B cell (primary cell): Measurements from ENCODE around the gene TAT. TPM values are rescaled to one million over a fixed set of nuclear protein-coding genes. Genes with fewer than 3 reads are reported as not detected.

Experiments used
- ATAC-seq: fragments of 200-7000 bp; cut with Tn5 transposase; one replicate; pipeline ENCODE4 v1.10.0; 2021; ENCODE audit warnings: low read depth, mild to moderate bottlenecking, moderate number of reproducible peaks, moderate library complexity
- CTCF ChIA-PET: fragments of 350-600 bp; sonication (Branson Sonifier 250); formaldehyde crosslinking; loops from one replicate; lab custom pipeline; 2021; ENCODE audit warnings: antibody characterized with exemption, inconsistent platforms; lab: Charles Lee
- POLR2A ChIA-PET: fragments of 350-600 bp; sonication (Branson Sonifier 250); formaldehyde crosslinking; loops from one replicate; lab custom pipeline; 2021; ENCODE audit warnings: antibody characterized with exemption; lab: Charles Lee
- DNase-seq: peaks from one replicate; pipeline ENCODE4 v3.0.0; 2013
- H2AFZ ChIP-seq: 2 replicates; pipeline ENCODE4 v1.6.1; 2012; ENCODE audit warnings: mild to moderate bottlenecking, low read depth, low read length; ENCODE audit not compliant: insufficient read depth, poor library complexity, severe bottlenecking
- H3K27ac ChIP-seq, 2 donors: 1 replicate in 1 of 2; 2 replicates in 1 of 2; pipeline ENCODE4 v1.5.1; 2012 to 2013; ENCODE audit warnings: low read length in 2 of 2, mild to moderate bottlenecking in 2 of 2, moderate library complexity in 1 of 2
- H3K27me3 ChIP-seq, 4 experiments: fragments of 200-600 bp in 1 of 4; sonication (generic) in 1 of 4; replicated peaks in 1 of 4; 1 replicate in 2 of 4; 2 replicates in 2 of 4; pipeline versions ENCODE4 v1.6.1 to v1.7.0; 2013 to 2016; ENCODE audit warnings: low read length in 3 of 4, mild to moderate bottlenecking in 2 of 4, mixed read lengths in 1 of 4, moderate library complexity in 1 of 4; ENCODE audit not compliant: insufficient read depth in 4 of 4, control insufficient read depth in 3 of 4; ENCODE audit errors: control extremely low read depth in 1 of 4
- H3K36me3 ChIP-seq, 2 experiments: replicated peaks in 1 of 2; 1 replicate in 1 of 2; 2 replicates in 1 of 2; pipeline versions ENCODE4 v1.6.1 to v1.7.1; 2013; ENCODE audit warnings: low read length in 1 of 2; ENCODE audit not compliant: insufficient read depth in 2 of 2, control insufficient read depth in 1 of 2; ENCODE audit errors: control extremely low read depth in 1 of 2, extremely low read depth in 1 of 2
- H3K4me1 ChIP-seq, 2 donors: fragments of 200-600 bp in 1 of 2; sonication (generic) in 1 of 2; 1 replicate in 1 of 2; 2 replicates in 1 of 2; pipeline versions ENCODE4 v1.5.1 to v1.6.1; 2013 to 2017; ENCODE audit warnings: low read length in 2 of 2; ENCODE audit not compliant: control insufficient read depth in 2 of 2, insufficient read depth in 2 of 2
- H3K4me2 ChIP-seq: replicated peaks from 2 replicates; pipeline ENCODE3; 2012; ENCODE audit warnings: mild to moderate bottlenecking, low read depth, low read length; ENCODE audit not compliant: poor library complexity, severe bottlenecking
- H3K4me3 ChIP-seq, 5 experiments: fragments of 200-600 bp in 1 of 5; sonication (generic) in 1 of 5; 1 replicate in 3 of 5; 2 replicates in 2 of 5; pipeline versions ENCODE4 v1.5.1 to v1.7.0; 2011 to 2016; ENCODE audit warnings: low read length in 4 of 5, mild to moderate bottlenecking in 4 of 5, low read depth in 2 of 5, control low read depth in 1 of 5, moderate library complexity in 1 of 5; ENCODE audit not compliant: insufficient read depth in 1 of 5; ENCODE audit errors: control extremely low read depth in 1 of 5, extremely low read depth in 1 of 5
- H3K79me2 ChIP-seq: fragments of 200-600 bp; sonication (generic); one replicate; pipeline ENCODE4 v1.6.0; 2016; ENCODE audit warnings: low read length; ENCODE audit not compliant: control insufficient read depth, insufficient read depth
- H3K9ac ChIP-seq: fragments of 200-600 bp; sonication (generic); 2 replicates; pipeline ENCODE4 v1.6.1; 2017; ENCODE audit warnings: mild to moderate bottlenecking, low read length, moderate library complexity
- H3K9me3 ChIP-seq, 3 donors: one replicate each; pipeline versions ENCODE4 v1.6.1 to v1.7.1; 2013; ENCODE audit warnings: low read length in 2 of 3; ENCODE audit not compliant: control insufficient read depth in 2 of 3, insufficient read depth in 1 of 3; ENCODE audit errors: control extremely low read depth in 1 of 3
- H4K20me1 ChIP-seq: 2 replicates; pipeline ENCODE4 v1.6.0; 2012; ENCODE audit warnings: mild to moderate bottlenecking, low read length; ENCODE audit not compliant: insufficient read depth, control insufficient read depth, poor library complexity, severe bottlenecking
- H3K27ac Mint-ChIP-seq: one replicate; pipeline ENCODE4 v1.8.0; 2021; ENCODE audit warnings: mixed read lengths
- H3K27me3 Mint-ChIP-seq: one replicate; pipeline ENCODE4 v1.8.0; 2021; ENCODE audit warnings: mixed read lengths
- H3K4me1 Mint-ChIP-seq: one replicate; pipeline ENCODE4 v1.8.0; 2021; ENCODE audit warnings: mixed read lengths
- H3K4me3 Mint-ChIP-seq: one replicate; pipeline ENCODE4 v1.8.0; 2021; ENCODE audit warnings: mixed read lengths
- H3K9me3 Mint-ChIP-seq: one replicate; pipeline ENCODE4 v1.8.0; 2022; ENCODE audit warnings: mixed read lengths; ENCODE audit not compliant: insufficient read depth
- EZH2 ChIP-seq: IDR thresholded peaks from 2 replicates; pipeline ENCODE4 v1.6.1; 2012; ENCODE audit warnings: borderline replicate concordance, low read depth, mild to moderate bottlenecking, moderate library complexity, low read length; ENCODE audit not compliant: insufficient read depth, poor library complexity, severe bottlenecking
- WGBS: methylation state at CpG from one replicate; pipeline ENCODE4 v1.1.5; 2013; ENCODE audit warnings: missing lambda C conversion rate; ENCODE audit not compliant: insufficient coverage; 5-methylcytosine and 5-hydroxymethylcytosine counted together
- intact Hi-C: fragments of 100-400 bp; cut with micrococcal nuclease; formaldehyde crosslinking; loops from one replicate; pipeline ENCODE4 v1.10.0; 2022
- polyA plus RNA-seq: library from polyadenylated mRNA; depleted of rRNA; stranded (reverse); fragments of >200 nt; gene quantifications from 2 replicates; pipeline ENCODE4 v1.2.3, GENCODE V29; 2012
- total RNA-seq, 2 donors: library from RNA; stranded (reverse); fragments of 120-200 nt in 1 of 2; gene quantifications; 1 replicate in 1 of 2; 2 replicates in 1 of 2; pipeline versions ENCODE4 v1.2.3 to v1.2.4, GENCODE V29; 2013 to 2022
- TF ChIP-seq, protein P1 (sequence below): fragments of 200-600 bp; IDR thresholded peaks from one replicate; pipeline ENCODE4 v1.8.0; 2022; ENCODE audit warnings: antibody characterized with exemption, mild to moderate bottlenecking

Gene TAT
- total and polyA plus RNA-seq, 2 donors (not counting 1 experiment from before 2014, with no cell fraction given) = not detected

DNA sequence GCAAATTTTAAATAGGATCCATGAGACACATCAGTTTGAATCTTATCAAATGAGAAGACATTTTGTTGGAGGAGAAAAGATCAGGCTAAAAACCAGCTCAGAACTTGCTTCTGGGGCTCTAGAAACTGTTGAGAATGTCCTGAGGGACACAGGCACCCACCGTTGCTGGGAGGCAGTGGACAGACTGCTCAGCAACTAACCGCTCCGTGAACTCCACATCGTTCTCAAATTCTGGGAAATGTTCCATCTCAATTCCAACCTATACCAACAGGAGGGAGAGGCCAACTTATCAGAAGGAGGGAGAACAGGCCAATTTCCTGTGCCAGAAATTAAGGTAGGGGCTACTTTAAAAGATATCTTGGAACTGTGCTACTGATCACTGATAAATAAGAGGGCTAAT, 8.3 kb downstream of the TAT start:
- peaks cover 29 to 31% of the 10 kb centered on the region in 2 donors for H3K4me1 ChIP-seq
- no peaks in the 10 kb centered on the region for H3K36me3 ChIP-seq
- TF ChIP-seq EZH2 = no peak
- TF ChIP-seq, protein P1, sequence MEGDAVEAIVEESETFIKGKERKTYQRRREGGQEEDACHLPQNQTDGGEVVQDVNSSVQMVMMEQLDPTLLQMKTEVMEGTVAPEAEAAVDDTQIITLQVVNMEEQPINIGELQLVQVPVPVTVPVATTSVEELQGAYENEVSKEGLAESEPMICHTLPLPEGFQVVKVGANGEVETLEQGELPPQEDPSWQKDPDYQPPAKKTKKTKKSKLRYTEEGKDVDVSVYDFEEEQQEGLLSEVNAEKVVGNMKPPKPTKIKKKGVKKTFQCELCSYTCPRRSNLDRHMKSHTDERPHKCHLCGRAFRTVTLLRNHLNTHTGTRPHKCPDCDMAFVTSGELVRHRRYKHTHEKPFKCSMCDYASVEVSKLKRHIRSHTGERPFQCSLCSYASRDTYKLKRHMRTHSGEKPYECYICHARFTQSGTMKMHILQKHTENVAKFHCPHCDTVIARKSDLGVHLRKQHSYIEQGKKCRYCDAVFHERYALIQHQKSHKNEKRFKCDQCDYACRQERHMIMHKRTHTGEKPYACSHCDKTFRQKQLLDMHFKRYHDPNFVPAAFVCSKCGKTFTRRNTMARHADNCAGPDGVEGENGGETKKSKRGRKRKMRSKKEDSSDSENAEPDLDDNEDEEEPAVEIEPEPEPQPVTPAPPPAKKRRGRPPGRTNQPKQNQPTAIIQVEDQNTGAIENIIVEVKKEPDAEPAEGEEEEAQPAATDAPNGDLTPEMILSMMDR = no peak
- ChIA-PET POLR2A (no interaction called here), CTCF (interaction anchor here (0.9 to 7.6 kb wide), 2 partner anchors 38 to 41 kb away, joined by 3 to 243 read pairs; no protein-coding TSS in a partner anchor)
- no peak overlapping the region for H3K4me3 ChIP-seq
- Mint-ChIP-seq H3K27me3 (no peaks in the 10 kb centered on the region), H3K4me1 (peaks cover 34% of the 10 kb centered on the region), H3K9me3 (no peaks in the 10 kb centered on the region), H3K4me3 (no peak overlapping the region), H3K27ac (peak overlapping the region; percentile 38)
- peaks cover 0 to 1% (median 0%) of the 10 kb centered on the region in 3 donors for H3K9me3 ChIP-seq
- no peak overlapping the region for H2AFZ ChIP-seq
- no peak for DNase-seq
- no peak for ATAC-seq
- 100% methylated on average over 1 of the region's 4 CpGs for WGBS
- intact Hi-C loops = loop anchor here (10.0 kb wide), 1 partner anchor 1096 kb away; no protein-coding TSS in a partner anchor
- H3K9ac ChIP-seq = no peak overlapping the region
- no peak overlapping the region for H3K4me2 ChIP-seq
- H3K27ac ChIP-seq = no peak overlapping the region
- no peaks in the 10 kb centered on the region for H3K27me3 ChIP-seq
- no peaks in the 10 kb centered on the region for H4K20me1 ChIP-seq
- H3K79me2 ChIP-seq = no peaks in the 10 kb centered on the region

DNA sequence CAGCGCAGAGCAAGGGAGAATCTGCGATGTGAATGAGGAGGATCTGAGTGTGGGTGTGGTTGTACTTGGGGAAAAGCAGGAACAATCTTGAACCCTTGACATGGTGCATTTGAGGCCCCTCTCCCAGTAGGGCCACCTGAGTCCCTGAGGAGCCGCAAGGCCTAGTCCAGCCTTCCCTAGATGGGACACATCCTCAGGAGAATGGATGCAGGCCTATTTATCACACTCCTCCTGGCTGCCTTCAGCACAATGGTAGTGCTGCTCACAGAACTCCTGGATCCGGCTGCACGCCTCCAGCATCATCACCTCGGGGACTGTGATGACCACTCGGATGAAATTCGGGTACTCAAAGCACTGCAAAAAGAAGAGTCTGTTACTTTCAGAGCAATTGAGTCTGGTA, 9.0 kb downstream of the TAT start:
- H3K27ac ChIP-seq = no peak overlapping the region
- ATAC-seq = no peak
- TF ChIP-seq EZH2 = no peak
- TF ChIP-seq, protein P1 = no peak
- H3K79me2 ChIP-seq = no peaks in the 10 kb centered on the region
- H3K4me1 ChIP-seq = peaks cover 33 to 34% of the 10 kb centered on the region in 2 donors
- H3K4me3 Mint-ChIP-seq = no peak overlapping the region
- H2AFZ ChIP-seq = no peak overlapping the region
- peaks cover 31% of the 10 kb centered on the region for H3K4me1 Mint-ChIP-seq
- H3K4me2 ChIP-seq = no peak overlapping the region
- intact Hi-C loops = loop anchor here (10.0 kb wide), 1 partner anchor 1097 kb away; no protein-coding TSS in a partner anchor
- no peaks in the 10 kb centered on the region for H3K36me3 ChIP-seq
- peak overlapping the region; percentile 17 for H3K27ac Mint-ChIP-seq
- CTCF ChIA-PET = interaction anchor here (0.9 to 7.6 kb wide), 2 partner anchors 38 to 42 kb away, joined by 3 to 243 read pairs; no protein-coding TSS in a partner anchor
- no peak overlapping the region for H3K9ac ChIP-seq
- no peaks in the 10 kb centered on the region for H3K27me3 ChIP-seq
- POLR2A ChIA-PET = no interaction called here
- H3K27me3 Mint-ChIP-seq = no peaks in the 10 kb centered on the region
- no peak for DNase-seq
- H3K9me3 Mint-ChIP-seq = no peaks in the 10 kb centered on the region
- 97% methylated on average over 8 of the region's 8 CpGs for WGBS
- H3K9me3 ChIP-seq = peaks cover 0 to 1% (median 1%) of the 10 kb centered on the region in 3 donors
- H3K4me3 ChIP-seq = no peak overlapping the region
- no peaks in the 10 kb centered on the region for H4K20me1 ChIP-seq
